ENCODE measurements around the gene PRDM13. TPM values are rescaled to one million over a fixed set of nuclear protein-coding genes. Genes with fewer than 3 reads are reported as not detected.

Gene PRDM13
- polyA plus RNA-seq, 4 donors = not detected

DNA sequence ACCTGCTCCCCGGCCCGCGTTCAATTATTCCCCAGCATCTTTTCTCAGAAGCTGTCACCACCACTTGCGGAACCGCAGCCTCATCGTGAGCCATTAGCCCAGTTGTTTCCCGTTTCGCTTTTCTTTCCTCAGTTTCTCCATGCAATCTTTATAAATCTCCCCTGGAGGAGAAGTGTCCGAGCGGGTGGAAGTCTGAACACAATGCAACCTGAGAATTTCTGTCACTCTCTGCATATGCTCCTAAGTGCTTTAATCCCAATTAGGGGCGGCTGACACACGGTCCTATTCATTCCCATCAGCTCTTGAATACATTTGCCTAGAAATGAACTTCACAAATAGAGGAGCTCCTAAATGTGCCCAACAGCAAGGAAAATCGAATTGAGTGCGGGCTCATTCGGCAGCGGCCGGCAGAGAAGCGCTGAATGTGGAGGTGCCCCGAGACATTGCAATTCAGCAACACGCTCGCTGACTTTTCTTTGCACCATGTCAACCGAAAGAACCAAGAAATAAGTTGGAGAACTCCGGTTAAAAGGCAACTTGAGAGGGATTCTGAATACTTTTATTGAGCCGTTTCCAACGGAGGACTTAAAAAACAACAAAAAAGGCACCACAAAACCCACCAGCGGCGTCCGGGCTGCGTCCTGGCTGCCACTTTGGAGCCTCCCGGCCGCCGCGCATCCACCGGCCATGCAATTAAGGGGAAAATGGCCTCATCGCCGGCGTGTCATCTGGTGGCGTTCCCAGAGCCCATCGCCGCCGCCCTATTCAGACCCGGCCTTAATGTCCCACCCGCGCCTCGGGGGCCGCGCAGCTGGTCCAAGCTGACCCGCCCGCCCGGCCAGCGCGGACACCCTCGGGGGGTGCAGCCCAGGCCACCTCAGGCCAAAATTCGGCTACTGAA lies 3.9 kb upstream of the PRDM13 start:
- no peak for DNase-seq (ENCODE audit: low read depth in 4 of 4, low spot score in 3 of 4)

DNA sequence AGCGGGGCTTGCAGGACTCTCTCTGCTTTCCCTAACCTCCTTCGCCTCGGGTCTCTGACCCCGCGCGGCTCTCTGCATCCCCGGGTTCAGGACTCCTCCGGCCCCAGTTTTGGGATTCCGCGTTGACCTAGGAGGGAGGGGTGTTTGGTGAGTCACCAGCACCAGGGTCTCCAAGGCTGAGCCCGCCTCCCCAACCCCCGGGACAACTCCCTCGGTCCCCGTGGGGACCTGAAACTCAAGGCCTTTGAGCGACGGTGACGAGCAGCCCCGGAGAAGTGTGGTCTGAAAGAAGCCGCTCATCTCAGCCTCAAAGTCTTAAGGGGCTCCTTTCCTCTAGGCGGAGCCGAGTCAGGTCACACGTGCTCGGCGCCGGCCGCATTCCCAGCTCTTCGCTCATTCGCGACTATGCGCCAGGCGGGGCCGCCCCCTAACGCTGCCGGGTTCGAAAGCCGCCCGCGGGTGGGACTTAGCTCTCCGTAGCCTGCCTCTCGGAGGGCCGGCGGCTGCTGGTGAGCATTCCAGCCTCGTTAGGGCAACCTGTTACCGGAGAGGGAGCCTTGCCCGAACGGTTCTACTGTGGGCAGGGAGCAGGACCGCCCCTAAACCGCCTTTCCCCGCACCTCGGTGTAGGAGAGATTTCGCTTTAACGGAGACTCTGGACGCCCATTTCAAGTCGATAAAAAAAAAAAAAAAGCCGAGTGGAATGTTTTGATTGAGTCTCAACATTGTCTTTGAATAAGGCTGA lies 3.0 kb upstream of the PRDM13 start:
- DNase-seq (ENCODE audit: low read depth in 4 of 4, low spot score in 3 of 4) = no peak

DNA sequence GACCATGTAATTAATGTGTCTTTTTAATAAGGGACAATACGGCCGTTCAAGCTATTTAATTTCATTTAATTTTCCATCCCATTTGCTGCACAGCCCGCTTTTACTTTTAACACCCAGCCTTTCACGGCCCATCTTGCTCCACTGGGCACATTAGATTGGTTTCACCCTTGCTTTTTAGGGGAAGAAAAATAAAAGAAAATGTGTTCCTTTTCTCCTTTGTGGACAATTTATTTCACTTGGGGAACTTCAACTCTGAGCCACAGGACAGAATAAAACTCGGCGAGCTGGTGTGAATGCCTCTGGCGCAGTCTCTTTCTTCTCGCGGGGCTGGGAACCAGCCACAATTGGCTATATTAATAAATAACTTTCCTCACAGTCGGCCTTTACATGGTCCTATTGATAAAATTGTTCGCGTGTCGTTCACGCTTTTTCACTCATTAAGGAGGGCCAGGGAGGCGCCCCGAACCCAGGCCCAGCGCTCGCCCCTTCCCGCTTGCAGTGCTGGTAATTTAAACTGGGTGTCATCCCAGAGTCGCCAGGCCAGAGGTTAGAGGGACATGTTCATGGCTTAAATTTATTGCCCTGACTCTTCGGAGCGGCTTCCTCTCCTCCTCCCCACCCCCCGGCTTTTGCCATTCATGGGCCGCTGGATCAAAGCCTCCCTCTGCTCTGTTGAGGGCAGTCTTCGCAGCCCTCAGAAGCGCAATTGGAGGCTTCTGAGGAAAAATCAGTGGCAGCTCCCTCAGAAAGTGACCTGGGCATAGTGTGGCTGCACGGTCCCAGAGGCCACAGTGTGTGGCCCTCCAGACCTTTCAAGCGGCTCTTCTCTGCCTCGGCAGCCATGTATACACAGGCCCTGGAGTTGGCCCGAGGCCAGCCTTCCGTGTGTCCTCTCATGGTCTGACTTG lies 2.2 kb upstream of the PRDM13 start:
- no peak for DNase-seq (ENCODE audit: low read depth in 4 of 4, low spot score in 3 of 4)

DNA sequence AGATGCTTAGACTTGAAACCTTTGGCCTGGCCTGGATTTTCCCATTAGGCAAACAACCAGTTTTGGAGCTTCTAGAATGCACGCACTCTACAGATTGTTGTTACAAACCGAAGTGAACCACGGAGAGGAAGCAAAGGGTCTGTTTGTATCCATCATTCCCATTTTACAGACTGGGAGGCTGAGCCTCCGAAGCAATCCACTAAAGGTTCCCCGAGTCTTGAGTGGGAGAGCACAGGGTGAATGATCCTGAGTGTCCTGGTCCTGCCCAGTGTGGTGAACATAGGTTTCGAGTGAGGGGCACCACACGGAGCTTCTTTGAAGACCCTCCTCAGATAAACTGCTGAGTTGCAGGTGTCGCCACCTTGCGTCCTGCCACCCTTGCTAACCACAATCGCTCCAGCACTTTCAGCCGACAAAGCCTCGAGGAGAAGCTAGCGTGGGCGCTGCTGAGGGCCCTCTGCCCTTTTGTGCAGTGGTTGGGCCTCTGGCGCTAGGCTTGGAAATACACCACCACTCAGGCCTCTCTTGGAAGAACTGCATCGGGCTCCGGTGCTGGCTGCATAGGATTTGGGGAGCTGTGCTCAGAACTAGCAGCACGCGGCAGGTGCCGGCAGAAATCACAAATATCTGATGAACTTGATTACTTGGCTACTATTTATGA lies 1.4 kb upstream of the PRDM13 start:
- no peak for DNase-seq (ENCODE audit: low read depth in 4 of 4, low spot score in 3 of 4)

DNA sequence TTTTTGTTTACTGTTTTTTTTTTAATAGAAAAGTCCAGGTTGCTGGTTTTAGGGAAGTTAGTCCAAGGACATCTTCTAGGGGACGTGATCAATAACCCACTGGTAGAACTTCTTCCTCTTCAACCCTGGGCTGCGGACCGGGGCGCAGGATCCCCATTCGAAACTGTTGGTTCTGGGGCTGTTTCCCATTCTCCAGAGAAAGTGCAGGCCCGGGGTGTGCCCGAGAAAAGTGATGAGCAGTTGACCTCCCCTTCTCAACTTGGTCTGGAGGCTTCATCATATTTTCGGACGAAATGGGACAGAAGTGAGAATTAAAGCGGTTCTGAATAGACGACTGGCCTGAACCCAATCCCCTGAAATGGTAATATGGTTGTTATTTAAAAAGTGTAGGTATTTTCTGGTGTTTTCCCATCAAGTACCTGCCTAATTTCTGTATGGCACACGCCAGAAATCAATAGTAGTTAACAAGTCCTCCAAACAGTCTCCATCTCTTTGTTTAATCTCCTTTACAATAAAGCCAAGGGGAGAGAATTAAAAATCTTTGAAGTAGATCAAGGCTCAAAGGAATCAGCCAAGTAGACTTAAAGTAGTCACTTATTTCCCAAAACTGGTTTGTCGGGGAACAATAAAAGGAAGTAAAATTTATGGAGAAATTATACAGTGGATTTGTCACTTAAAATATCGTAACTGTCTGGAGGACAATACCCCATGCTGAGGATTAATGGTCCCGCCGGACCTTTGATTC lies 550 bp upstream of the PRDM13 start:
- DNase-seq (ENCODE audit: low read depth in 4 of 4, low spot score in 3 of 4) = no peak

DNA sequence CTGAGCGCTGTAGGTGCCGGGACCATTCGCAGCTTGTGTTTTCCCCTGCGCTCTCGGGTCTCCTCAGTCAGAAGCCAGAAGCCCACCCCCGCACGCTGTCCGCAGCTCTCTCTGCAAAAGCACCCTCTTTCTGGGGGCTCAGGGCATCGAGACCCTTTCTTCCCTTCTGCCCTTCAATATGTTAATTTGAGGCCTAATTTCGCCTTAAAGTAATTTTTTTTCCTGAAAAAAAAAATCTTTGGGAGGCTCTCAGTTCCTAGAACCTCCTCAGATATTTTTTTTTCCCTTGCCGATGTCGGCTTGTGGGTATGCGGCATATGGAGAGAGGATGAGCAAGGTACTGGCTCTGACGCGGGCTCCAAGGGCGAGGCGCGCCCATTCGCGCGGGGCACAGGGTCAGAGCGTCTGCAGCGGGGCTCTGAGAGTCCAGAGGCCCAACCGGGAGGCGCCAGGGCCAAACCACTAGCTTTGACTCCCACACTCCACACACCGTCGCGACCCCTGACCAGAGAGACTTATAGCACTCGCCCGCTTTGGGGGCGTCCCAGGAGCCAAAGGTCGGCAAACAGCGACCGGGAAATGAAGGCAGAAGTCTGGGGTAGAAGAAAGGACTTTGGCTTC lies 893 bp downstream of the PRDM13 start:
- DNase-seq (ENCODE audit: low read depth in 4 of 4, low spot score in 3 of 4) = no peak

DNA sequence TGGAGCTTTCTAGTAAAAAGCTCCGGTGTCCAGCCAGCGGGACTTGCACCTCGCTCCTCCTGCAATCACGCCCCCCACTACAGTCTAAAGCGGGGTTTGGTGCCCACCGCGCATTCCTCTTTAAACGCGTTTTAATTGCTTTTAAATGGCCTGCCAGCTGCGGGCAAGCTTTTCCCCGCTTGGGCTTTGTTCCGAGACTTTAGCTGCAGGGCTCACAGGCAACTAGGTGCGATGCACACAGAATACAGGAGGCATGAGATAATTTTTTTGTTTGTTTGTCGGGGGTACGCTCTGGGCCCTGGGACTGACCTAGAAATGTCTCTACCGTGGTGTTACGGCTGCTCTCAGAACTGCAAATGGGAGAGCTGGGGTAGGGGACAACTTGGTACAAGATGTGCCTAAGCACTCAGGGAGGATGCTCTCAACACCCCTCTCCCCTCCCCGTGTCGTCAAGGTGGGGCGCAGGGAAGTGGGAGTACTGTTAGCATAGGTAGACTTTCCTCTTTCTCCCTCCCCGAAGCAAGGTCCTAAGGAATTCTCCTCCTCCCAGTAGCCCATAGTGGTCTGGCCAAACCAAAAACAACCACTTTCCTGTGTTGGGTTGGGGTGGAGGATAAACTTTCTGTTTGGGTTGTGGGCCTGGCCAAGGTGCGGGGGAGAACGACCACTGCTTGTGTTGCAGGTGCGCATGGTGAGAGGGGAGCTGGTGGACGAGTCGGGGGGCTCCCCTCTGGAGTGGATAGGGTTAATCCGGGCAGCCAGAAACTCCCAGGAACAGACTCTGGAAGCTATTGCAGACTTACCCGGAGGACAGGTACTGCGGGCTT lies 1.6 kb downstream of the PRDM13 start:
- no peak for DNase-seq (ENCODE audit: low read depth in 4 of 4, low spot score in 3 of 4)

DNA sequence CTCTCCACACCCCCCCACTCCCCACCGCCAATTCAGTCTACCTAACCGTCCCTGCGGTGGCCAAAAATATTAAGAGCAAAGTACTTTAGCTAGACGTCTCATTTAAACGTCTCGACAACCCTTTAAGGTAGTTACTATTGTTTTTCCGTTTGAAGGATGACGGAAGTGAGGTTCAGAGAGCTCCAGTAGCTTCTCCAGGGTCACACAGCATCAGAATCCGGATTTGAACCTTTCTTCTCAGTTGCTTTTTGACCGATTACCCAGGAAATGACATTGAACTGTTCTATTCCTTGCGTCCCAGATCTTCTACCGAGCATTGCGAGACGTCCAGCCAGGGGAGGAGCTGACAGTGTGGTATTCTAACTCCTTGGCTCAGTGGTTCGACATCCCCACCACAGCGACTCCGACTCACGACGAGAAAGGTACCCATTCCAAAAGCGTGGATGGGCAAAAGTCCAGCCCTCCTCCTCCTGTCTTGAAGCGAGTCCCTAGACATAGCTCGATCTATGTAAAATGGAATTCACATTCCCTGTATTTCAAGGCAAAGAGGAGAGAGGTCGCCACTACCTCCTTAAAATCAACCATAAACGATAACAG lies 2.4 kb downstream of the PRDM13 start:
- DNase-seq (ENCODE audit: low read depth in 4 of 4, low spot score in 3 of 4) = no peak

DNA sequence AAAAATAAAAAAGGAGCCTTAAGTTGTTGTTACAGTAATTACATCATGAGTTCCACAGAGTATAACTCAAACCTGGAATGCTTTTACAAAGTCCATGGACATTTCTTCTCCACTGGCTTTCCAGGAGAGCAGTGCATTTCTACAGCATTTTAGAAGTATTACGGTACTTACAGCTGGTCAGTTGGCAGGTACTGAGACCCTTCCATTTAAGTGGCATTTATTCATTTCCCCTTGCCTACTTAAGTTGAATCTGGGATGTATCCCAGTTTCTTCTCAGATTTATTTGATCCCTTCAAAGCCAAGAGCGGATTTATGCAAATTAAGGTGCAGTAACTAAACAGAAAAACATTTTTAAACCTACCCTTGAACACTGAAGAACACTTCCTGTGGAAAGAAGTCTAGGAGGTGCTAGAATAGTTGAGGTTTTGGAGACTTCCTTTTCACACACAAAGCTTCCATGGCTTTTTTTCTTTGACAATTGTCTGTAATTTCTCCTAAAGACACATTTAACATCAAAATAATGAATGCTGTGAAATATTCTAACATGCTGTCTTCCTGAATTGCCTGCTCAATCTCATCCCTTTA lies 3.4 kb downstream of the PRDM13 start:
- DNase-seq (ENCODE audit: low read depth in 4 of 4, low spot score in 3 of 4) = no peak

DNA sequence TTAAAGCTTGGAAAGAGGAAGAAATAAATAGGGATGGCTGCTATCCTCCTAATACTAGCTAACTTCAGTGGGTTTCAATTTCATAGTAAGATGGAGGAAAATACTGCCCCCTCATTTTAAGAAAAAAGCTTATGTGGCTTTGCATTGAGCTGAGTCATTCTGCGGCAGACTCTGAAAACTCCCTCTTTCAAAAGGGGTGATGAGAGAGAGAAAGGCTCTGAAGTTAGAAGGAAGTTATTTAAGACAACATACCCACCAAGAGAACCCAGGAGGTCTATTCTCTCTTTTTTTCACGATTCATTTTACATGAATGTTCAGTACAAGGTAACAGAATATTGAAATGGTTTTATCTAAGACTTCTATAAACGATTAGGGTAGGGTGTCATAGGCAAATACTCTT lies 4.5 kb downstream of the PRDM13 start:
- DNase-seq (ENCODE audit: low read depth in 4 of 4, low spot score in 3 of 4) = no peak

DNA sequence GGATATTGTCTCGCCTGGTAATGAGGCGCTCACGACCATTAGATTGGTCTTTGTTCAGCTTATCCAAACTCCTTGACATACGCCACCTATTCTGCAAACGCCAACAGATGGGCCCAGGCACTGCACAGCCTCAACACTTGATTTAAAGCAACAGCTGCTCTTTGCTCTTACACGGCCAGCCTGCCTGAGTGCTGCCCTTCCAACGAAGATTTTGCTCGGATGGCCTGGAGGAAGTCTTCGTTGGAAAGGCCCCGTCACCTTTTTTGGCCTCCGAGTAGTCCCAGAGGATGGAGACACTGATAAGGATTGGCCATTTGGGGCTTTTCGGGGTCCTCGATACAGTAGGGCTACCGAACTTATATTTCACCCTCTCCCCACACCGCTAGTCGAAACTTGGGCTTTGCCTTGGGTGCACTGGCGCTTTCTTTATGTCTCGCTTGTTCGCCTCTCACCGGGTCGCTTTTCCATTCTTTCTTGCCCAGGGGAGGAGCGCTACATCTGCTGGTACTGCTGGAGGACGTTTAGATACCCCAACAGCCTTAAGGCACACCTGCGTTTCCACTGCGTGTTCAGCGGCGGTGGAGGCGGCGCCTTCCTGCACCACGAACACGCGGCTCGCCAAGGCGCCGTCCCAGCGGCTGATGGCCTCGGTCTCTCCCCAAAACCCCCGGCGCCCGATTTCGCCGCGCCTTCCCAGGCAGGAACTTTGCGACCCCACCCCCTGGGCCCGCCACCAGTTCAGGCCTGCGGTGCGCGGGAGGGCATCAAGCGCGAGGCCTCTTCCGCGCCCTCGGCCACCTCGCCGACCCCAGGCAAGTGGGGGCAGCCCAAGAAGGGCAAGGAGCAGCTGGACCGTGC lies 6.1 kb downstream of the PRDM13 start:
- no peak for DNase-seq (ENCODE audit: low read depth in 4 of 4, low spot score in 3 of 4)

DNA sequence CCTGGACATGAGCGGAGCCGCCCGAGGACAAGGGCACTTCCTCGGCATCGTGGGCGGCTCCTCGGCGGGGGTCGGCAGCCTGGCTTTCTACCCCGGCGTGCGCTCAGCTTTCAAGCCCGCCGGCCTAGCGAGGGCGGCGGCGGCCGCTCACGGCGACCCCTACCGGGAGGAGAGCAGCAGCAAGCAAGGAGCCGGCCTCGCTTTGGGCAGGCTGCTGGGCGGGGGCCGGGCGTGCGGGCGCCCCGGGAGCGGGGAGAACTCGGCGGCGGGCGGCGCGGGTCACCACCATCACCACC lies 6.7 kb downstream of the PRDM13 start:
- no peak for DNase-seq (ENCODE audit: low read depth in 4 of 4, low spot score in 3 of 4)

DNA sequence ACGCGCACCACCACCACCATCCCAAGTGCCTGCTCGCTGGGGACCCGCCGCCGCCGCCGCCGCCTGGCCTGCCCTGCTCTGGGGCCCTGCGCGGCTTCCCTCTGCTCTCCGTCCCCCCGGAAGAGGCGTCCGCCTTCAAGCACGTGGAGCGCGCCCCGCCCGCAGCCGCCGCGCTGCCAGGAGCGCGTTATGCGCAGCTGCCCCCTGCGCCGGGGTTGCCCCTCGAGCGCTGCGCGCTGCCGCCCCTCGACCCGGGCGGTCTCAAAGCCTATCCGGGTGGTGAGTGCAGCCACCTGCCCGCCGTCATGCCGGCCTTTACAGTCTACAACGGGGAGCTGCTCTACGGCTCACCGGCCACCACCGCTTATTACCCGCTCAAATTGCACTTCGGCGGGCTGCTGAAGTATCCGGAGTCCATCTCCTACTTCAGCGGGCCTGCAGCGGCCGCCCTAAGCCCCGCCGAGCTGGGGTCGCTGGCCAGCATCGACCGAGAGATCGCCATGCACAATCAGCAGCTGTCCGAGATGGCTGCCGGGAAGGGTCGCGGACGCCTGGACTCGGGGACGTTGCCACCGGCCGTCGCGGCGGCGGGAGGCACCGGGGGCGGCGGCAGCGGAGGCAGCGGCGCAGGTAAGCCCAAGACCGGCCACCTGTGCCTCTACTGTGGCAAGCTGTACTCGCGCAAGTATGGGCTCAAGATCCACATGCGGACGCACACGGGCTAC lies 7.2 kb downstream of the PRDM13 start:
- DNase-seq (ENCODE audit: low read depth in 4 of 4, low spot score in 3 of 4) = no peak

DNA sequence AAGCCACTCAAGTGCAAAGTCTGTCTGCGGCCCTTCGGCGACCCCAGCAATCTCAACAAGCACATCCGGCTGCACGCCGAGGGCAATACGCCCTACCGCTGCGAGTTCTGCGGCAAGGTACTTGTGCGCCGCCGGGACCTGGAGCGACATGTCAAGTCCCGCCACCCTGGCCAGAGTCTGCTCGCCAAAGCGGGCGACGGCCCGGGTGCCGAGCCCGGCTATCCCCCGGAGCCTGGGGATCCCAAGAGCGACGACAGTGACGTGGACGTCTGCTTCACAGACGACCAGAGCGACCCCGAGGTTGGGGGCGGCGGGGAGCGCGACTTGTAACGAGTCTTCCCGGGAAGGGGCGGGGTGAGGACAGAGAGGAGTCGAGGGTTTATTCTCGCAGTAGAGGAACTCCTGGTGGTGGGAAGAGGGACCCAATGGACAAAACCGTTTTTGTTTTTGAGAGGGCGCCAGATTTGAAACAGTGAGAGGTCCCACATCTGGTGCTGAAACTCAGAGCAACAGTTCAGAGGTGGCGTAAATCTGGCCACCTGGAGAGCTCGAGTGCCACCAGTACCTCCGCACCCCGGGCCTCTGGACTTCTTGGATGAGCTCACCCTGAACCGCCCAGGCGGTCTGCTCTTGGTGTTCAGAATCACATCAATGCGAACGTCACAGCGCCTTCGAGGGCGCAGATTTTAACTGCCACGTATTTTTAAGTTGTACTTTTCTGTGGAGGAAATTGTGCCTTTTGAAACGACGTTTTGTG lies 8.0 kb downstream of the PRDM13 start:
- no peak for DNase-seq (ENCODE audit: low read depth in 4 of 4, low spot score in 3 of 4)

DNA sequence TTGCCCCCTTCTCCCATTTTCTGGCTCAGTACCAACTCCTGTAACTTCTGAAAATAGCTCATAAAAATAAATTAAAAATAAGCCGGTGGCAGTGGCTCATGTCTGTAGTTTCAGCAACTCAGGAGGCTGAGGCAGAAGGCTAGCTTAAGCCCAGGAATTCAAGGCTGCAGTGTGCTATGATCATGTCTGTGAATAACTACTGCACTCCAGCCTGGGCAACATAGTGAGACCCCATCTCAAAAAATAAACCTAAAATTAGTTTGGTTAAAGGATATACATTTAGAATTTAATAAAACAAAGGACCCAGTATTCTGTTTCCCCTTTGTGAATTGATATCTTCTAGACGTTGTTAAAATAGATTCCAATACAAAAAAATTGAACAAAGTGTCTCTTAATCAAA lies 10.5 kb downstream of the PRDM13 start:
- DNase-seq (ENCODE audit: low read depth in 4 of 4, low spot score in 3 of 4) = no peak

Measured in right renal pelvis (tissue), 4 donors.